Keratinocyte (primary cell): Measurements from ENCODE around the gene PODN. TPM values are rescaled to one million over a fixed set of nuclear protein-coding genes. Genes with fewer than 3 reads are reported as not detected.

ENCODE experiments used
- DNase-seq: peaks from one replicate; pipeline ENCODE4 v3.0.0-alpha.2; 2011; ENCODE audit warnings: low read depth, missing footprints, low spot score
- FAIRE-seq: peaks from 2 replicates; lab custom pipeline; 2011; peaks lifted over from hg19 to GRCh38; lab: Jason Lieb, UNC
- H2AFZ ChIP-seq: 2 replicates; pipeline ENCODE4 v1.6.0; 2012; ENCODE audit warnings: low read length, control low read depth, inconsistent platforms; ENCODE audit not compliant: control insufficient read depth
- H3K27ac ChIP-seq: 2 replicates; pipeline ENCODE4 v1.5.1; 2011; ENCODE audit warnings: low read length; ENCODE audit not compliant: control insufficient read depth, insufficient read depth
- H3K27me3 ChIP-seq: 3 replicates; pipeline ENCODE4 v1.6.0; 2011; ENCODE audit warnings: low read length; ENCODE audit not compliant: control insufficient read depth, insufficient read depth; ENCODE audit errors: extremely low read depth
- H3K36me3 ChIP-seq, 2 experiments: 2 replicates in 1 of 2; 3 replicates in 1 of 2; pipeline ENCODE4 v1.5.1; 2011; ENCODE audit warnings: low read length in 2 of 2, mild to moderate bottlenecking in 1 of 2; ENCODE audit not compliant: control insufficient read depth in 2 of 2, insufficient read depth in 2 of 2; ENCODE audit errors: extremely low read depth in 1 of 2
- H3K4me1 ChIP-seq: 3 replicates; pipeline ENCODE4 v1.5.1; 2011; ENCODE audit warnings: low read length; ENCODE audit not compliant: control insufficient read depth, insufficient read depth; ENCODE audit errors: extremely low read depth
- H3K4me2 ChIP-seq: 3 replicates; pipeline ENCODE4 v1.6.0; 2011; ENCODE audit warnings: low read depth, low read length; ENCODE audit not compliant: control insufficient read depth, insufficient read depth; ENCODE audit errors: extremely low read depth
- H3K4me3 ChIP-seq, 3 experiments: fragments of 200-600 bp in 1 of 3; sonication (generic) in 1 of 3; 2 replicates in 2 of 3; 3 replicates in 1 of 3; pipeline ENCODE4 v1.5.1; 2011 to 2016; ENCODE audit warnings: low read length in 3 of 3, mild to moderate bottlenecking in 3 of 3, control low read depth in 2 of 3, inconsistent platforms in 1 of 3, low read depth in 1 of 3, mixed read lengths in 1 of 3, mixed run types in 1 of 3, moderate library complexity in 1 of 3; ENCODE audit not compliant: control insufficient read depth in 2 of 3, insufficient read depth in 2 of 3; ENCODE audit errors: extremely low read depth in 1 of 3
- H3K79me2 ChIP-seq: 2 replicates; pipeline ENCODE4 v1.6.0; 2012; ENCODE audit warnings: low read length; ENCODE audit not compliant: control insufficient read depth, insufficient read depth
- H3K9ac ChIP-seq: 3 replicates; pipeline ENCODE4 v1.6.0; 2011; ENCODE audit warnings: low read length; ENCODE audit not compliant: control insufficient read depth, insufficient read depth; ENCODE audit errors: extremely low read depth
- H3K9me1 ChIP-seq: 3 replicates; pipeline ENCODE4 v1.6.0; 2011; ENCODE audit warnings: low read length; ENCODE audit not compliant: control insufficient read depth, insufficient read depth; ENCODE audit errors: extremely low read depth
- H3K9me3 ChIP-seq: 2 replicates; pipeline ENCODE4 v1.5.1; 2012; ENCODE audit warnings: low read depth, low read length; ENCODE audit not compliant: control insufficient read depth
- H4K20me1 ChIP-seq: 3 replicates; pipeline ENCODE4 v1.6.0; 2011; ENCODE audit warnings: low read length; ENCODE audit not compliant: control insufficient read depth, insufficient read depth; ENCODE audit errors: extremely low read depth
- CTCF ChIP-seq, 3 experiments: IDR thresholded peaks in 1 of 3; conservative IDR thresholded peaks in 1 of 3; optimal IDR thresholded peaks in 1 of 3; 2 replicates in 2 of 3; 3 replicates in 1 of 3; pipeline versions ENCODE3 to v1.5.1; 2011; ENCODE audit warnings: low read length in 3 of 3, mild to moderate bottlenecking in 3 of 3, moderate library complexity in 2 of 3, control low read depth in 1 of 3, inconsistent platforms in 1 of 3; ENCODE audit not compliant: insufficient read depth in 2 of 3; ENCODE audit errors: extremely low read depth in 1 of 3
- EZH2 ChIP-seq: IDR thresholded peaks from one replicate; pipeline ENCODE4 v1.6.1; 2012; ENCODE audit warnings: inconsistent platforms, mild to moderate bottlenecking, low read length, moderate library complexity
- dilution Hi-C: fragments of 300-500 bp; cut with MboI; formaldehyde crosslinking; loops from one replicate; pipeline ENCODE4 v1.7.0; 2020; ENCODE audit warnings: low sequenced_read_pairs; ENCODE audit not compliant: extremely low pct_ligation_motif_present
- polyA plus RNA-seq, 5 experiments: library from polyadenylated mRNA; depleted of rRNA in 3 of 5; stranded (reverse) in 3 of 5; stranded (forward) in 1 of 5; unstranded in 1 of 5; fragments of >200 nt; gene quantifications; 1 replicate in 1 of 5; 2 replicates in 3 of 5; 3 replicates in 1 of 5; pipeline versions ENCODE4 v1.2.1 to v1.2.3, GENCODE V29; 2011 to 2012; ENCODE audit warnings: missing spikeins in 2 of 5, low read depth in 1 of 5, low replicate concordance in 1 of 5

Gene PODN
- polyA plus RNA-seq, 1 donor (not counting 4 experiments of a cell fraction or from before 2014, with no cell fraction given) = not detected

GRCh38 chr1:53104289-53104913 is 42.4 kb downstream of the PODN start:
- Histone ChIP-seq H3K36me3 (no peaks in the 10 kb centered on the region), H3K4me2 (no peak overlapping the region), H3K9ac (no peak overlapping the region), H3K27me3 (peaks cover 8% of the 10 kb centered on the region), H2AFZ (no peak overlapping the region), H3K9me3 (peaks cover 24% of the 10 kb centered on the region), H4K20me1 (no peaks in the 10 kb centered on the region), H3K4me1 (peaks cover 7% of the 10 kb centered on the region), H3K4me3 (no peak overlapping the region), H3K27ac (no peak overlapping the region), H3K79me2 (no peaks in the 10 kb centered on the region), H3K9me1 (no peaks in the 10 kb centered on the region)
- FAIRE-seq (no peak), DNase-seq (no peak)
- dilution Hi-C loops = no loop called here
- no peak for TF ChIP-seq EZH2

- H3K4me3 ChIP-seq = no peak overlapping the region
- H2AFZ ChIP-seq = no peak overlapping the region
- peaks cover 14% of the 10 kb centered on the region for H3K27me3 ChIP-seq
- no peak for DNase-seq
- peaks cover 7% of the 10 kb centered on the region for H3K4me1 ChIP-seq
- H3K9ac ChIP-seq = no peak overlapping the region
- TF ChIP-seq EZH2 (no peak), CTCF (optimal IDR thresholded peaks at IDR 0.05 in 1 of 3, IDR thresholded peaks at IDR 0.05 in 1 of 3, conservative IDR thresholded peaks at IDR 0.05 in 1 of 3; ENCODE audit: extremely low read depth in 1 of 3, insufficient read depth in 2 of 3, low read length in 3 of 3) (no peak)
- no peaks in the 10 kb centered on the region for H4K20me1 ChIP-seq
- H3K79me2 ChIP-seq = no peaks in the 10 kb centered on the region
- H3K9me3 ChIP-seq = peaks cover 4% of the 10 kb centered on the region
- H3K4me2 ChIP-seq = no peak overlapping the region
- H3K27ac ChIP-seq = no peak overlapping the region
- no peaks in the 10 kb centered on the region for H3K9me1 ChIP-seq
- dilution Hi-C loops = no loop called here
- FAIRE-seq = no peak
- no peaks in the 10 kb centered on the region for H3K36me3 ChIP-seq
Observed at GRCh38 chr1:53107090-53107489, 45.1 kb downstream of the PODN start.
